ENCODE results near the gene DCDC2.
"Not testable (repeated sequence)": the region's sequence is repeated elsewhere in the genome, so short reads cannot be mapped to it uniquely, and the experiment has no call there.

DCDC2 gene

DNA sequence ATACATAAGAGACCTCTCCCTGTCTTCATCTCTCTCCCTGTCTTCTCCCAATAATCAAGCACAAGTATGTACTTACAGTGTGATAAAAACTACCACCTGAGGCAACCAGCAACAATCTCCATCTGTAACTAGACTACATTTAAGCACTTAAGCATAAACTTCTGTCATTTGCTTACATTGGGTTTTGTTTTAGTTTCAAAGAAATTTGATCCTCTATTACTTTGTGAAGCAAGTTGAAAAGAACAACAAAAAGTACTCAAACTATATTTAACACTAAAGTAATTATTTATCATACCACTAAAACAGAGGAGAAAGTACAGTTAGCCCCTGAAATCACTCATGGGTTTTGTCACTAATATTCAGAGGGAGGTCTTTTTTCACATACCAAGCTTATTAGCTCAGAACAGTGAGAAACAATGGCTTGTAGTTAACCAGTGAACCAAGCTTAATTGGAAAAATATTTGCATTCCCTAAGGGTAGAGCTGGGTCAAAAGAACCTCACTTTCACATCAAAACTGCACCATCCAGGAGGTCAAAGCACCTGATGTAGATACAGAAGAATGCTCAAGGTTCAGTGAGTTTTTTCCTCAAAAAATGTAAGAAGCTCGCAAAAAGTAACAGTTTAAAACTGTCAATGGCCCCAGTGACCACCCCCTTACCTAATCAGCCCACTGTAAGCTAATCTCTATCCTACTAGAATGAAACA is 34.1 kb downstream of the DCDC2 start:
- DNase-seq: no peak

DNA sequence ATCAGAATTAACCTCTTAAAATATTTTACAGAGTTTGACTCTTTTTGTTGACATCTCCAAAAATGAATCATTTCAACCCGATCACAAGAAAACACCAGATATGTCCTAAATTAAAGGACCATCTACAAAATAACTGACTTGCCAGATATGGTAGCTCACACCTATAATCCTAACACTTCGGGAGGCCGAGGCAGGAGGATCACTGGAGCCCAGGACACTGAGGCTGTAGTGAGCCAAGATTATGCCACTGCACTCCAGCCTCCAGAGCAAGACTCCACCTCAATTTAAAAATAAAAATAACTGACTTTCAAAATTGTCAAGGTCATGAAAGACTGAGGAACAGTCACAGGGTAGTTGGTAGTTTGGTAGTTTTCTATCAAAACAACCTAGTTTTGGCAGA is 34.9 kb downstream of the DCDC2 start:
- DNase-seq: no peak

GRCh38 chr6:24322446-24322845 is 35.4 kb downstream of the DCDC2 start:
- DNase-seq: not testable (repeated sequence)

DNA sequence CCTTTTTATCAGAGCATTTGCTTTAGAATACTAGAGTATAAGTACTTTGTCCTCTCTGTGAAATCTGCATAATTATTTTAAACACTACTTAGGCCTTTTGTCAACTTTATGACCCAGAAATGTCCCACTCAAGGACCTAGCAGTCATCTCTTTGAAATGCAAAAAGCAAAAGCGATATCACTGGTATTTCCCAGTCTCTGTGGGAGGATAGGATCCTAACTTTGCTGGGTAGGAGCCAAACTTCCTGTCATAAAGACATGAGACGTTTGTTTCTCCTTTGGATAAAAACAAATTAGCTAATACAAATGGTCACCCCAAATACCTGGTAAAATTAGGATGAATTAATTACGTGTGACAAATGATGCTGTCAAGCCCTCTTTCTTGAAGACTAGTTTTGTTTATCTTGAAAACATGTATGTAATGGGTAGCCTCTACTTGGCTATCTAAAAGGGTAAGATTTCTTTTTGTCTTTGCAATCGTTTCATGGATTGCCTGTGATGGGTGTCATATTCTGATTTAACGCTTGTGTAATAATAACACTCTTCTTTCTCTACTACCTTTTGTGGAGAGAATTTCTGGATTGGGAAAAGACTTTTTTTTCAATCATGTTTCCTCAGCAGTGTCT is 36.2 kb downstream of the DCDC2 start:
- no peak for DNase-seq

- DNase-seq: no peak
Measured at GRCh38 chr6:24313251-24314141, 44.4 kb downstream of the DCDC2 start.

GRCh38 chr6:24311775-24312174 is 46.1 kb downstream of the DCDC2 start:
- DNase-seq: not testable (repeated sequence)

DNA sequence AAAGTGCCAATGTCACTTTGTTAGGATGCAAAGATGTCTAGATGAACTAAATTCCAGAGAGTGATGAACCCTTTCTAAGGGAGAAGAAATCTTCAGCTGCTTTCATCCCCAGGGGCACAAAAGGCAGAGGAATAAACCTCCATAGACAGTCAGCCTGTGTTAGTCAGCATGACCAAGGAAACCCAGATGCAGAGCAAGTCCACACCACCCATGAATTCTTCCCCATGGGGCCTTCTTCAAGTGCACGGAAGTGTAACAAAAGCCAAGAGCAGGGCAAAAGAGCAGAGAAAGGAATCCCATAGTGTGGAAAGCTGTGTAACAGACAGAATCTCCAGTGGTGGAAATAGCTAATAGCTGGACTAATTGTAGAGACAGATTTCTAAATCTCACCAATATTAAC is 50.0 kb downstream of the DCDC2 start:
- DNase-seq: no peak

GRCh38 chr6:24306936-24307335 is 50.9 kb downstream of the DCDC2 start:
- no peak for DNase-seq

DNA sequence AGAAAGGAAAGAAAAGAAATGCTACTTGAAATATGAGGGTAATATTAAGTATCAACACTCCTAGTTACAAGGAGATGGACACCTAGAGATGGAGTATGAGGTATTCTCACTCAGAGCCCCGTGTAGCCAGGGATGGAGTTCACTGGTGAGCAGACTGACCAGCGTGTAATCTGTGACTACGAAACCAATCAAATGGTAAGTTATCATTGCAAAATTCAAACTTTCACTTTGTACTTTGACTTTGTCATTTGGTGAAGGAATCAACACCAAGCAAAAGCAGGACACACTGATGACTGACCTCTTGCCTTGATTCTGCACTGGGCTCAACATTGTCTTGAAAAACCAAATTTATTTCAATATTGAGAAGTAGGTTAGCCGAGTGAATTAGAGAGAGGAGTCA is 51.8 kb downstream of the DCDC2 start:
- no peak for DNase-seq

GRCh38 chr6:24296944-24297343 is 60.9 kb downstream of the DCDC2 start:
- no peak for DNase-seq

GRCh38 chr6:24293852-24294251 is 64.0 kb downstream of the DCDC2 start:
- DNase-seq: not testable (repeated sequence)

- no peak for DNase-seq
Measured at GRCh38 chr6:24287239-24287638, 70.6 kb downstream of the DCDC2 start.

DNA sequence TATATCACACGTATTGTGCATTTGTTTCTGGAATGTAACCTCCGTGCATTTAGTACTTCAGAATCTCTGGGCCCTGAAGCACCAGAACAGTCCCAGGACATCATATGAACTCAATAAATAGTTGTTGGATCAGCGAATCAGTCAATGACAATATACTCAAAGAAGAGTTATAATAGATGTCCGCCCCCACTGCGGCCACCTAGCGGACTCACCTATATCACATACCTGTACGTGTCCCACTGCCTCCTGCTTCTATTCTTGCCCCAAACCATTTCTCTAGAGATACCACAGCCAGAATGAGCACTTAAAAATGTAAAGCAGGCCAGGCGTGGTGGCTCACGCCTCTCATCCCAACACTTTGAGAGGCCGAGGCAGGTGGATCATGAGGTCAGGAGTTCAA is 73.9 kb downstream of the DCDC2 start:
- DNase-seq: no peak

DNA sequence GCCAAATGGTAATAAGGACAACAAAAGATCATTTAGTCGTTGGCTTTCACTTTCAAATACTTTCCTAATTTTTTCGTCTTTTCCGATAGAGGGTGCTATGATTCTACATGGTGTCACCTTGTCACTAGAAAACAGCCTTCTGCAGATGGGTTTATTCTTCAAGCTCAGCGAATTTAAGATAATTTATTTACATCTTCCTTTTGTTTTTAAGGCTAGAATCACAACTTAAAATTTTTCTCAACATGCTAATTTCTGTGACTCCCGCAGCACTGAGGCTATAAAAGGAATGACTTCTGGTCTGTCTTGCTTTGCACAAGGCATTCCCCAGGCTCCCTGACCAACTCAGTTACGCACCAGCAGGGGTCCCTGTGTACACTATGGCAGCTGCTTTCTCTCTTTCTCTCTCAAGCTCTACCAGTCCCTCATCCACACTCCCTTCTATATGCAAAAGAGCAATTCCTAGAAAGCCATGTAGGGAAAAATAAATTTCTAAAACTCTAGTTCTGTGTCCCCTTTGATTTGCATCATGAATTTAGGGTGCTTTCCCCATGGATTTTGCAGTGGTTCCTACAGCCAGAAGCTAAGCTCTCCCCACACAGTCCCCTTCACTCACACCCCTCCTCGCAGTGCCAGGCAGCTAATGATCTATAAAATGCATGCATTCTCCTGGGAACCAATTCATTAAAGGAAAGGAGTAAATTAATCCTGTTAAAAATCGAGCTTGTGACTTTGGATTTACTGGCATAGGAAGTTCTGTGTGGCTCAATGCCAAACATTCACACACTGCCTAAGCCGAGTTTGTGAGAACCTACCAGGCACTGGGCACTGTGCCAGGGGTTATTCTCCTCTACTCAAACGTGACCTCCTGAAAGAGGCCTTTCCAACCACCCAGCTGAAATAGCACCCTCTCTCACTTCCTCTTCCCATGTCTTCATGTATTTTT is 74.5 kb downstream of the DCDC2 start:
- peak in 3 of 6 experiments; percentile 23 to 53 (median 26) for DNase-seq

GRCh38 chr6:24274441-24275083 is 83.3 kb downstream of the DCDC2 start:
- peak in 1 of 6 experiments; percentile 0 for DNase-seq

GRCh38 chr6:24273096-24273870 is 84.6 kb downstream of the DCDC2 start:
- no peak for DNase-seq

DNA sequence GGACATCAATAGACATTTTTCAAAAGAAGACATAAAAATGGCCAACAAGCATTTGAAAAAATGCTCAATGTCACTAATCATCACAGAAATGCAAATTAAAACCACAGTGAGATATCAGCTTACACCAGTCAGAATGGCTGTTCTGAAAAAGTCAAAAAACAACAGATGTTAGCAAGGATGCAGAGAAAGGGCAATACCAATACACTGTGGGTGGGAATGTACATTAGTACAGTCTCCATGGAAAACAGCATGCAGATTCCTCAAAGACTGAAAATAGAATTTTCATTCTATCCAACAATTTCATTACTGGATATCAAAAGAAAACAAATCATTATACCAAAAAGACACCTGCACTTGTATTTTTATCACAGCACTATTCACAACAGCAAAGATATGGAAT is 85.3 kb downstream of the DCDC2 start:
- DNase-seq: no peak

DNA sequence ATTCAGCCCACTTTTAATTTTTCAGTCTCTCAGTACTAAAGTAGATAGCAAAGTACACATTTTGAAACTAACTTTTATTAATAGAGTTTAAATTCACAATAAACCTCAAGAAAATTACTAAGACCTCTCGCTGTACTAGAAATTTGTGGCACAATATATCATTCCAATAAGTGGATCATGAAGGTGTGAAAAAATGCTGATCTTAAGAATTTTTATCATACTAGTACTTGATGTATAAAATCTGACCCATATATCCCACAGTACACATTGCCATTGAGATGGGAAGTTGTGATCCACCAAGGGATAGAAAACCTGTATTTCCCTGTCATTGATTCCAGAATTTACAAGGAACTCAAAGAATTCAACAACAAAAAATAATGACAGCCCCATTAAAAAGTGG is 85.7 kb downstream of the DCDC2 start:
- no peak for DNase-seq

GRCh38 chr6:24270011-24270410 is 87.8 kb downstream of the DCDC2 start:
- no peak for DNase-seq

- DNase-seq: not testable (repeated sequence)
Measured at GRCh38 chr6:24258214-24258613, 99.6 kb downstream of the DCDC2 start.

GRCh38 chr6:24257282-24257681 is 100.6 kb downstream of the DCDC2 start:
- no peak for DNase-seq

Measured in stimulated activated naive CD4-positive, alpha-beta T cell (primary cell).